HG02763 (cell line): ENCODE results near the gene ANKRD18B.
"Not testable (repeated sequence)": the region's sequence is repeated elsewhere in the genome, so short reads cannot be mapped to it uniquely, and the experiment has no call there.

Source experiments
- ATAC-seq: cut with Tn5 transposase; IDR thresholded peaks from one replicate; pipeline ENCODE4 v1.9.1; 2021; ENCODE audit warnings: mild to moderate bottlenecking, moderate library complexity; ENCODE audit not compliant: unreplicated experiment

The ANKRD18B gene

GRCh38 chr9:33533958-33534357, 9.9 kb downstream of the ANKRD18B start:
- not testable (repeated sequence) for ATAC-seq

DNA sequence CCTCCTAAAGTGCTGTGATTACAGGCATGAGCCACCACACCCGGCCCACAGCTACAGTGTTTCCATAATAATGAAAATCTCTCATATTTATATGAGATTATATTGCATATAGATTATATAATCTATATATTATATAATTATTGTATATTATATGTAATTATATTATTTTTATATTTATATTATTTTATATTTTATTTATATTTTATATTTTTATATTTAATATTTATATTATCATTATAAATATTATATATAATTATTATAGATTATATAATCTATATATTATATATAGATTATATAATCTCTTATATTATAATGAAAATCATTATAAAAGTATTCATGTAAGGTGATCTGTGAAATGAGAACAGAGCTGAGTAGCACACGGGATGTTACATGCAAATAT, 11.5 kb downstream of the ANKRD18B start:
- ATAC-seq, result no peak

DNA sequence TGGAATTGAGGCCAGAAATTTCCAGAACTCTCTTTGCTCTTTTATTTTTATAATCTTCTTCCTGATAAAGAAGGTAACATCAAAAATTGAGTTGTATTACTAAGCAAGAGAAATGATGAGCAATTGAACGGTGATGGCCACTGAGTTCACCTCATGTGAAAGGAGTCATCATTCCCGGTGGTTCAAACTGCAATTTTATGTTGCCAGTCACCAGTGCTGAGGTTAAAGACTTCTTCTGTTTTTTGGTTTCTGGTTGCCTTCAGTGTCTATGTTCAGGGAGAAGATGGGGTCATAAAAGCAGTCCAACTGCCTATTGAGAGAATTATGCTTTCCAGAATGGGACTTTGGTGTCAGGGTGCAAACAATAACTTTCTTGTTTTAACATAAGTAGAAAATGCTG, 19.4 kb downstream of the ANKRD18B start:
- ATAC-seq, result not testable (repeated sequence)

GRCh38 chr9:33545715-33546114, 21.7 kb downstream of the ANKRD18B start:
- not testable (repeated sequence) for ATAC-seq

GRCh38 chr9:33548816-33549215, 24.8 kb downstream of the ANKRD18B start:
- not testable (repeated sequence) for ATAC-seq

- not testable (repeated sequence) for ATAC-seq
Measured at GRCh38 chr9:33549418-33549817, 25.4 kb downstream of the ANKRD18B start.

- ATAC-seq, result not testable (repeated sequence)
Measured at GRCh38 chr9:33551183-33551582, 27.1 kb downstream of the ANKRD18B start.

DNA sequence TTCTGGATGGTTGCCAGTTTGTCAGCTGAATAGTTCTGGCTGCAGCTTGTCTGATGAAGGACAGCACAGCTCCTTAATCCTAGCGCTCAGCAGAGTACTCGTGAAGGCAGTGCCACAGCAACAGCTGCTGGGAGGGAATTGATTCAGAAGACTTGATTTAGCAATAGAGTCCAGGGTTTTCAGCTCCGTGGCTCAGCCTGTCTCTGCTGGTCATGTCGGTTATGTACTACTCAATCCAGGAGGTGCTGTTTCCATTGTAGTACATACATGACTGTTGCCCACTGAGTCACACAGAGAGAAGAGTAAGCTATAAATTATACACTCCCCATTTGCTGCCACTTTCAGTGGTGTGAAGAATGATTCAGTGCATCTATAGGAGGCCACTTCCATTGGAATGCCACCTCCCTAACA, 28.3 kb downstream of the ANKRD18B start:
- not testable (repeated sequence) for ATAC-seq

DNA sequence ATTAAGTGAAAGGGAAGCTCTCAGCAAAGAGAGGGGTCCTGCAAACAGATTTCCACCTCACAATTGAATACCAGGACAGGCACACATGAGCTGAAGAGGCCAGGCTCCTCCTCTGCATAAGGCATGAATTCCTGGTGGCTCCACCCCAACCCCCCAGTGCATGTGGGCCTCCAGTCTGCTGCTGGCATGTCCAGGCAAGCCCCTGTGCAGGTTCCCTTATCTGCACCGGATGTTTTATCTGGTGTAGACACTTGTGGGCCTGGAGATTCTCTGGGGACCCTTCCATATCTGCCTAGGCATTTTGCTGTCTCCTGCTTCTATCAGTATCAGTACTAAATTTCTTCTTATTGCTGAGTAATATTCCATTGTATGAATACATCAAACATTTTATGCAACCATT, 36.2 kb downstream of the ANKRD18B start:
- not testable (repeated sequence) for ATAC-seq

DNA sequence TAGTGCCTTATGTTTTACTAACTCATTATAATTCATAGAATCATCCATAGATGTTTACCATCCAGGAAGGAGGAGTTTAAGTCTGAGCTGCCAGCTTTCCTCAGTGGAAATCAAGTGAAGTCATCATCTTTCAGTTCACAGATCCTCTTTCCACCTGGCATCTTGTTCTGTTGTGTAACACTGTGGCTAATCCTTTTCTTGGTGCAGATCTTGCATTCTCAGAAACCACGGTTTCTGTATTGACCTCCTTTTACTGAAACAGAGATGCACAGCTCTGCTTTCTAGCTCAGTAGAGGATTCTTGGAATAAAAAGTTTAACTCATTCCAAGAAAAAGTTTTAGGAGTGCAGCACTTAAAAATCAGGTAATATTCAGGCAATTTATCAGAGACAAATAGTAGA, 38.1 kb downstream of the ANKRD18B start:
- ATAC-seq, result not testable (repeated sequence)

GRCh38 chr9:33567776-33568175, 43.7 kb downstream of the ANKRD18B start:
- not testable (repeated sequence) for ATAC-seq

- not testable (repeated sequence) for ATAC-seq
Measured at GRCh38 chr9:33577786-33578185, 53.7 kb downstream of the ANKRD18B start.

- not testable (repeated sequence) for ATAC-seq
Measured at GRCh38 chr9:33579996-33580395, 55.9 kb downstream of the ANKRD18B start.

GRCh38 chr9:33582686-33583085, 58.6 kb downstream of the ANKRD18B start:
- not testable (repeated sequence) for ATAC-seq

DNA sequence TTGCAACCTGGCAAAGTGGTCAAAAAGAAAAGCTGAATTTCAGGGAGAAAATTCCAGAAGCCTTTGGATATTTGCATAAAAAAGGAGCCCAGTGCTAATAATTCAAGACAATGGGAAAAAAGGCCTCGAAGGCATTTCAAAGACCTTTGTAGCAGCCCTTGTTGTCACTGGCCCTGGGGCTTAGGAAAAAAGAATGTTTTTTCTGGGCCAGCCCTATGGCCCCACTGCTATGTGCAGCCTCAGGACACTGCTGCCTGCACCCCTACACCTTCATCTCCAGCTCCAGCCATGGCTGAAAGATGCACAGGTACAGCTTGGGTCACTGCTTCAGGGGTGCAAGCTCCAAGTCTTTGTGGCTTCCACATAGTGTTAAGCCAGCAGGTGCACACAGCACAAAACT, 62.1 kb downstream of the ANKRD18B start:
- ATAC-seq, result not testable (repeated sequence)

DNA sequence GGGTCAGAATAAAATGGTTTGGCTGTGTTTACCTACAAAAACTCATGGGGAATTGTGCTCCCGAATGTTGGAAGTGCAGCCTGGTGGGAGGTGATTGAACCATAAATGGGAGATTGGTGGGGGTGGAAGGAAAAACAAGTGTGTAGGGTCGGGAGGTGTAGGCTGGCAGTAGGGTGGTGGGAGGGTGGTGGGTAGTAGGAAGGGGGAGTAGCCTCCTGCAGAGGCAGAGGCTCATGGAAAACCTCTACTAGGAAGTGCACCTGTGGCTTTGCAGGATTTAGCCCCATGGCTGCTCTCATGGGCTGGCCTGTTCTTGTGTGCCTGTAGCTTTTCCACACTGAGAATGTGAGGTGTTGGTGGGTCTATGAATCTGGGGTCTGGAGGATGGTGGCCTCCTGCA, 63.7 kb downstream of the ANKRD18B start:
- not testable (repeated sequence) for ATAC-seq

DNA sequence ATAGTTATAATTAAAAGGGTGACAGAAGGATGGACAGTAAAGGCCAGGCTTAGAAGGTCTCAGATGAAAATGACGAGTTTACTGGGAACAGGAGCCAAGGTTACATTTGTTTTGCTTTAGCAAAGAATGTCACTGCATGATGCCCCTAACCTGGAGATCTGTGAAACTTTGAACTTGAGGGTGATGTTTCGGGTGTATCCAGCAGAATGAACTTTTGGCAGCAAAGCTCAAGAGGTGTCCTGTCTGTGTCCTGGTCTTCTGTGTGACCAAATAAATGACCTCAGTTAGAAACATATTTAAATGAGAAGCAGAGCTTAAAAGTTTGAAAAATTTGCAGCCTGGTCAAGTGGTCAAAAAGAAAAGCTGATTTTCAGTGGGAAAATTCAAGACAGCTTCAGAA, 64.8 kb downstream of the ANKRD18B start:
- ATAC-seq, result not testable (repeated sequence)

DNA sequence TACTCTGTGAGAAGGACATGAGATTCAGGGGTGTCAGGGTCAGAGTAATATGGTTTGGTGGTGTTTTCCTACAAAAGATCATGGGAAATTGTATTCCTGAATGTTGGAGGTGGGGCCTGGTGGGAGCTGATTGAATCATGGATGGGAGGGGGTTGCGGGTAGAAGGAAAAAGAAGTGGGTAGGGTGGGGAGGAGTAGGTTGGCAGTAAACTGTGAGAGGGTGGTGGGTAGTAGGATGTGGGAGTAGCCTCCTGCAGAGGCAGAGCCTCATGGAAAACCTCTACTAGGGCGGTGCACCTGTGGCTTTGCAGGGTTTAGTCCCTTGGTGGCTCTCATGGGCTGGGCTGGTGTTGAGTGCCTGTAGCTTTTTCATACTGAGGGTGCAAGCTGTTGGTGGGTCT, 66.8 kb downstream of the ANKRD18B start:
- not testable (repeated sequence) for ATAC-seq

DNA sequence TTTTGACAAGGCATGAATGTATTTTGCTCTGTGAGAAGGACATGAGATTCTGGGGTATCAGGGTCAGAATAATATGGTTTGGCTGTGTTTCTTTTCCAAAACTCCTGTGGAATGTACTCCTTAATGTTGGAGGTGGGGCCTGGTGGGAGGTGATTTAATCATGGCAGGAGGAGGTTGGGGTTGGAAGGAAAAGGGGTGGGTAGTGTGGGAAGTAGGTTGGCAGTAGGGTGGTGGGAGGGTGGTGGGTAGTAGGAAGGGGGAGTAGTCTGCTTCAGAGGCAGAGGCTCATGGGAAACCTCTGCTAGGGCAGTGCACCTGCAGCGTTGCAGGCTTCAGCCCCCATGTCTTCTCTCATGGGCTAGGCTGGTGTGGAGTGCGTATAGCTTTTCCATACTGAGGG, 72.9 kb downstream of the ANKRD18B start:
- ATAC-seq, result not testable (repeated sequence)

GRCh38 chr9:33597386-33597785, 73.3 kb downstream of the ANKRD18B start:
- ATAC-seq, result not testable (repeated sequence)

GRCh38 chr9:33598796-33599379, 74.8 kb downstream of the ANKRD18B start:
- ATAC-seq, result not testable (repeated sequence)

DNA sequence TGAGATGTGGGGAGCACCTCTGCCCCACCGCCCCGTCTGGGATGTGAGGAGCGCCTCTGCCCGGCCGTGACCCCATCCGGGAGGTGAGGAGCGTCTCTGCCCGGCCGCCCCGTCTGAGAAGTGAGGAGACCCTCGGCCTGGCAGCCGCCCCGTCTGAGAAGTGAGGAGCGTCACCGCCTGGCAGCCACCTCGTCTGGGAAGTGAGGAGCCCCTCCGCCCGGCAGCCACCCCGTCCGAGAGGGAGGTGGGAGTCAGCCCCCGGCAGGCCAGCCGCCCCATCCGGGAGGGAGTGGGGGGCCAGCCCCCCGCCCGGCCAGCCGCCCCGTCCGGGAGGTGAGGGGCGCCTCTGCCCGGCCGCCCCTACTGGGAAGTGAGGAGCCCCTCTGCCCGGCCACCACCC, 76.9 kb downstream of the ANKRD18B start:
- not testable (repeated sequence) for ATAC-seq

- ATAC-seq, result not testable (repeated sequence)
Measured at GRCh38 chr9:33604249-33604648, 80.2 kb downstream of the ANKRD18B start.
